ENCODE data around the gene PDXK.
A peak's percentile ranks its signal among the peaks of the same experiment; 100 is the strongest.

PDXK gene

DNA sequence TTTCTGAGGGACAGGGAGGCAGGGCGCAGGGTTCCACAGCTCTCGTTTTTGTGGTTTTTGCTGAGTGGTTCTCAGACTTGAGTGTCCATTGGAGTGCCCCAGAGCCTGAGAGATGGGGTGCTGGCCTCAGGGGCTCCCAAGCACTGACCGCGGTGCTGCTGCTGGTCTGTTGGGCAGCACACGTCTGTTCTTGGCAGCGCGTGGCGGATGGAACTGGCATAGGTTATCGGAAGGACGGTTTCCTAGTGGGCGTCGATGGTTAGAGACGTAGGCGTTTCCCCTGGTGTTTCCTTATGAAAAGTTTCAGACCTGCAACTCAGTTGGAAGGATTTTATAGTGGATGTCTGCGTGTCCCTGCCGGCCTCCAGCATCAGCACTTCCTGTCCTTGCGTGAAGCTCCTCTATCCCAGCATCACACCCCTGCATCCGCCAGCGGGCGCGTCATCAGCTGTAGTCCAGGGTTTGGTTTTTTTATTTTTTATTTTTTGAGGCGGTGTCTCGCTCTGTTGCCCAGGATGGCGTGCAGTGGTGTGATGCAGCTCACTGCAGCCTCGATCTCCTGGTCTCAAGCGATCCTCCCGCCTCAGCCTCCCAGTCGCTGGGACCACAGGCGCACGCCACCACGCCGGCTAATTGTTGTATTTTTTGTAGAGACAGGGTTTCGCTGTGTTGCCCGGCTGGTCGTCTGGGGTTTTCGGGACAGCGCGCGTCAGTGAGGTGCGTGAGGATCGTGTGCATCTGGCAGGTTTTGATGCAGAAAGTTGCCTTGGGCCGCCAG is 82.3 kb downstream of the PDXK start:
- ATAC-seq (ENCODE audit: low read depth) = no peak
- Histone ChIP-seq H3K36me3 (ENCODE audit: low read depth) (peaks cover 70% of the 10 kb centered on the region), H3K4me3 (ENCODE audit: severe bottlenecking) (no peak overlapping the region), H3K4me1 (ENCODE audit: insufficient read depth, poor library complexity, severe bottlenecking) (no peaks in the 10 kb centered on the region), H3K27ac (ENCODE audit: poor library complexity, severe bottlenecking) (no peak overlapping the region), H3K9me3 (ENCODE audit: severe bottlenecking) (no peaks in the 10 kb centered on the region), H3K27me3 (ENCODE audit: insufficient read depth, poor library complexity, severe bottlenecking) (no peaks in the 10 kb centered on the region)
- TF ChIP-seq CTCF (IDR thresholded peaks at IDR 0.05; ENCODE audit: poor library complexity, severe bottlenecking) = no peak
- no peak for DNase-seq (ENCODE audit: low spot score)

DNA sequence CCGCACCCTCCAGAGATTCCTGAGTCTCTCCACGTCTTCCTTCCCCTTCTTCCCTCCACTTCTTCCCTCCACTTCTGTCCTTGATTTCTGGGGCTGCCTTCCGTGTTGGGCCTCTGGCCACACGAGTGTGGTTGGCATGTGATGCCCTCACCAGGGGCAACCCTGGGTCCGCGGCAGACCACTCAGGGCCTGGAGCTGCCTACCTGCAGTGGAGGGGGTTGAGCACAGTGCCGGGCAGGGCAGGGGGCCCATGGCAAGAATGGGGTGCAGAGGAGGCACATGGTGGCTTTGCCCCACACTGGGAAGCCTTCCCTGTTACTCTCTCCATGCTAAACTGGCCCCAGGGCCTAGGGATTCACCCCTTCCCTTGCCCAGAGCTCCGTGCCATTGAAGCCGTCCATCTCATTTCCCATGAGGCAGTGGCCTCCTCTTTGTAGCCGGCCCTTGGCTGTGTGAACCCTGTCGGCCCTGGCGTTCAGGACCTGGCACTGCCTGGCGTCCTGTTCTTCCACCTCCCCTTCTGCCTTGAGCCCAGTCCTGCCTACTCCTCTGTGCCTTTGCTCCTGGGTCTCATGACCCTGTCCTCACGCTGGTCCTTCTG is 83.9 kb downstream of the PDXK start:
- H3K36me3 ChIP-seq (ENCODE audit: low read depth) = peaks cover 53% of the 10 kb centered on the region
- DNase-seq (ENCODE audit: low spot score) = no peak
- no peaks in the 10 kb centered on the region for H3K27me3 ChIP-seq (ENCODE audit: insufficient read depth, poor library complexity, severe bottlenecking)
- no peak overlapping the region for H3K4me3 ChIP-seq (ENCODE audit: severe bottlenecking)
- ATAC-seq (ENCODE audit: low read depth) = no peak
- no peaks in the 10 kb centered on the region for H3K9me3 ChIP-seq (ENCODE audit: severe bottlenecking)
- no peak overlapping the region for H3K27ac ChIP-seq (ENCODE audit: poor library complexity, severe bottlenecking)
- no peak for TF ChIP-seq CTCF (IDR thresholded peaks at IDR 0.05; ENCODE audit: poor library complexity, severe bottlenecking)
- H3K4me1 ChIP-seq (ENCODE audit: insufficient read depth, poor library complexity, severe bottlenecking) = no peaks in the 10 kb centered on the region

GRCh38 chr21:43803558-43804300 is 84.8 kb downstream of the PDXK start:
- Histone ChIP-seq H3K27me3 (ENCODE audit: insufficient read depth, poor library complexity, severe bottlenecking) (no peaks in the 10 kb centered on the region), H3K36me3 (ENCODE audit: low read depth) (peaks cover 45% of the 10 kb centered on the region), H3K4me3 (ENCODE audit: severe bottlenecking) (no peak overlapping the region), H3K9me3 (ENCODE audit: severe bottlenecking) (no peaks in the 10 kb centered on the region), H3K4me1 (ENCODE audit: insufficient read depth, poor library complexity, severe bottlenecking) (no peaks in the 10 kb centered on the region), H3K27ac (ENCODE audit: poor library complexity, severe bottlenecking) (no peak overlapping the region)
- no peak for TF ChIP-seq CTCF (IDR thresholded peaks at IDR 0.05; ENCODE audit: poor library complexity, severe bottlenecking)
- DNase-seq (ENCODE audit: low spot score) (peak; percentile 60), ATAC-seq (ENCODE audit: low read depth) (no peak; the same call in 2 of the 3 replicates)

- Histone ChIP-seq H3K4me3 (ENCODE audit: severe bottlenecking) (no peak overlapping the region), H3K27ac (ENCODE audit: poor library complexity, severe bottlenecking) (no peak overlapping the region), H3K36me3 (ENCODE audit: low read depth) (peaks cover 31% of the 10 kb centered on the region), H3K27me3 (ENCODE audit: insufficient read depth, poor library complexity, severe bottlenecking) (no peaks in the 10 kb centered on the region), H3K4me1 (ENCODE audit: insufficient read depth, poor library complexity, severe bottlenecking) (no peaks in the 10 kb centered on the region), H3K9me3 (ENCODE audit: severe bottlenecking) (no peaks in the 10 kb centered on the region)
- DNase-seq (ENCODE audit: low spot score) (no peak), ATAC-seq (ENCODE audit: low read depth) (no peak)
- TF ChIP-seq CTCF (IDR thresholded peaks at IDR 0.05; ENCODE audit: poor library complexity, severe bottlenecking) = no peak
These were observed 86.4 kb downstream of the PDXK start for GRCh38 chr21:43805275-43805800.
